ENCODE data around the gene WNT8B.

WNT8B gene

GRCh38 chr10:100506596-100507356 lies 44.0 kb downstream of the WNT8B start:
- peak; percentile 38 for DNase-seq (ENCODE audit: low read depth)
- TF ChIP-seq CTCF (IDR thresholded peaks at IDR 0.05; ENCODE audit: low read depth, low read length) (no peak), MYC (IDR thresholded peaks at IDR 0.05; ENCODE audit: low read depth, low read length) (no peak), POLR2A (IDR thresholded peaks at IDR 0.05; ENCODE audit: extremely low read depth, insufficient read length) (no peak), MAX (IDR thresholded peaks at IDR 0.05; ENCODE audit: low read depth, low read length) (no peak)
- H3K4me3 ChIP-seq (ENCODE audit: low read depth, low read length) = no peak overlapping the region

GRCh38 chr10:100507357-100507732 lies 44.5 kb downstream of the WNT8B start:
- no peak for DNase-seq (ENCODE audit: low read depth)
- TF ChIP-seq MAX (IDR thresholded peaks at IDR 0.05; ENCODE audit: low read depth, low read length) (no peak), CTCF (IDR thresholded peaks at IDR 0.05; ENCODE audit: low read depth, low read length) (no peak), POLR2A (IDR thresholded peaks at IDR 0.05; ENCODE audit: extremely low read depth, insufficient read length) (no peak), MYC (IDR thresholded peaks at IDR 0.05; ENCODE audit: low read depth, low read length) (no peak)
- H3K4me3 ChIP-seq (ENCODE audit: low read depth, low read length) = no peak overlapping the region

- no peak for TF ChIP-seq CTCF (IDR thresholded peaks at IDR 0.05; ENCODE audit: low read depth, low read length)
- no peak overlapping the region for H3K4me3 ChIP-seq (ENCODE audit: low read depth, low read length)
- no peak for DNase-seq (ENCODE audit: low read depth)
Observed at GRCh38 chr10:100508266-100508665, 45.5 kb downstream of the WNT8B start.

GRCh38 chr10:100508691-100509150 lies 45.9 kb downstream of the WNT8B start:
- peak; percentile 75 for DNase-seq (ENCODE audit: low read depth)
- H3K4me3 ChIP-seq (ENCODE audit: low read depth, low read length) = no peak overlapping the region
- TF ChIP-seq MYC (IDR thresholded peaks at IDR 0.05; ENCODE audit: low read depth, low read length) (no peak), MAX (IDR thresholded peaks at IDR 0.05; ENCODE audit: low read depth, low read length) (no peak), CTCF (IDR thresholded peaks at IDR 0.05; ENCODE audit: low read depth, low read length) (peak; percentile 64)

- no peak for DNase-seq (ENCODE audit: low read depth)
- TF ChIP-seq MAX (IDR thresholded peaks at IDR 0.05; ENCODE audit: low read depth, low read length) (no peak), CTCF (IDR thresholded peaks at IDR 0.05; ENCODE audit: low read depth, low read length) (no peak), POLR2A (IDR thresholded peaks at IDR 0.05; ENCODE audit: extremely low read depth, insufficient read length) (no peak), MYC (IDR thresholded peaks at IDR 0.05; ENCODE audit: low read depth, low read length) (no peak)
- no peak overlapping the region for H3K4me3 ChIP-seq (ENCODE audit: low read depth, low read length)
Observed at GRCh38 chr10:100509241-100509840, 46.5 kb downstream of the WNT8B start.
